H1 (cell line): ENCODE measurements around the gene STX10. TPM values are rescaled to one million over a fixed set of nuclear protein-coding genes. Genes with fewer than 3 reads are reported as not detected.

Source experiments
- CTCF ChIA-PET: fragments of 300-600 bp; sonication (Branson Sonifier 250); formaldehyde crosslinking; loops from one replicate; lab custom pipeline; 2021; ENCODE audit not compliant: partially characterized antibody; lab: Charles Lee
- POLR2A ChIA-PET: fragments of 300-600 bp; sonication (Branson Sonifier 250); formaldehyde crosslinking; loops from one replicate; lab custom pipeline; 2021; ENCODE audit warnings: inconsistent platforms; ENCODE audit not compliant: partially characterized antibody; lab: Charles Lee
- DNase-seq, 2 experiments: peaks; one replicate each; pipeline versions ENCODE4 v3.0.0 to v3.0.0-alpha.2; 2010 to 2022; ENCODE audit warnings: low spot score in 2 of 2, low read depth in 1 of 2, mixed read lengths in 1 of 2
- FAIRE-seq: peaks from 2 replicates; lab custom pipeline; 2011; peaks lifted over from hg19 to GRCh38; lab: Jason Lieb, UNC
- H2AFZ ChIP-seq: 2 replicates; pipeline ENCODE4 v1.8.1; 2012; ENCODE audit warnings: low read length, inconsistent platforms
- H2AK5ac ChIP-seq: 2 replicates; pipeline ENCODE4 v1.6.1; 2013; ENCODE audit warnings: low read depth, low read length
- H2BK120ac ChIP-seq: replicated peaks from 2 replicates; pipeline ENCODE3; 2013; ENCODE audit warnings: low read depth, low read length, inconsistent platforms
- H2BK12ac ChIP-seq: 2 replicates; pipeline ENCODE4 v1.6.1; 2013; ENCODE audit warnings: low read depth, low read length
- H2BK15ac ChIP-seq: 2 replicates; pipeline ENCODE4 v1.6.1; 2013; ENCODE audit warnings: low read length
- H2BK20ac ChIP-seq: 2 replicates; pipeline ENCODE4 v1.6.1; 2013; ENCODE audit warnings: low read length
- H2BK5ac ChIP-seq: 2 replicates; pipeline ENCODE4 v1.6.1; 2013; ENCODE audit warnings: low read depth, low read length
- H3K14ac ChIP-seq: 2 replicates; pipeline ENCODE4 v1.6.1; 2013; ENCODE audit warnings: inconsistent platforms; ENCODE audit not compliant: insufficient read length
- H3K18ac ChIP-seq: 2 replicates; pipeline ENCODE4 v1.6.1; 2013; ENCODE audit warnings: low read length; ENCODE audit errors: extremely low read depth
- H3K23ac ChIP-seq: 2 replicates; pipeline ENCODE4 v1.6.1; 2013; ENCODE audit warnings: inconsistent platforms; ENCODE audit not compliant: insufficient read length
- H3K23me2 ChIP-seq: 2 replicates; pipeline ENCODE4 v1.6.1; 2013; ENCODE audit warnings: low read depth, low read length
- H3K27ac ChIP-seq: 2 replicates; pipeline ENCODE4 v1.6.1; 2011; ENCODE audit warnings: low read depth, low read length, inconsistent platforms
- H3K27me3 ChIP-seq, 4 experiments: replicated peaks in 1 of 4; 1 replicate in 1 of 4; 2 replicates in 3 of 4; pipeline versions ENCODE4 v1.6.1 to v1.8.1; 2011 to 2013; ENCODE audit warnings: low read length in 3 of 4, mild to moderate bottlenecking in 3 of 4, inconsistent platforms in 2 of 4, mixed read lengths in 2 of 4, moderate library complexity in 1 of 4; ENCODE audit not compliant: control insufficient read depth in 3 of 4, insufficient read depth in 3 of 4; ENCODE audit errors: extremely low read depth in 1 of 4
- H3K36me3 ChIP-seq, 4 experiments: 2 replicates each; pipeline versions ENCODE4 v1.6.1 to v1.8.1; 2011 to 2013; ENCODE audit warnings: mild to moderate bottlenecking in 4 of 4, low read length in 3 of 4, moderate library complexity in 2 of 4, control low read depth in 1 of 4, inconsistent platforms in 1 of 4; ENCODE audit not compliant: insufficient read depth in 4 of 4, control insufficient read depth in 2 of 4
- H3K4ac ChIP-seq: replicated peaks from 2 replicates; pipeline ENCODE3; 2013; ENCODE audit warnings: low read length, low read depth, mixed read lengths, inconsistent platforms; ENCODE audit not compliant: insufficient read length
- H3K4me1 ChIP-seq, 4 experiments: replicated peaks in 1 of 4; 1 replicate in 1 of 4; 2 replicates in 3 of 4; pipeline versions ENCODE4 v1.6.1 to v1.8.1; 2011 to 2013; ENCODE audit warnings: low read length in 3 of 4, inconsistent platforms in 2 of 4, mixed read lengths in 1 of 4; ENCODE audit not compliant: insufficient read depth in 4 of 4, control insufficient read depth in 3 of 4
- H3K4me2 ChIP-seq, 2 experiments: 2 replicates each; pipeline versions ENCODE4 v1.6.1 to v1.8.1; 2011 to 2013; ENCODE audit warnings: low read depth in 2 of 2, low read length in 2 of 2, control low read depth in 1 of 2, inconsistent platforms in 1 of 2, mild to moderate bottlenecking in 1 of 2; ENCODE audit not compliant: insufficient read depth in 1 of 2
- H3K4me3 ChIP-seq, 4 experiments: fragments of 200-600, 300-600 bp in 1 of 4; sonication (generic), shearing (Covaris generic), sonication (Bioruptor Twin) in 1 of 4; 2 replicates each; pipeline versions ENCODE4 v1.5.1 to v1.8.1; 2011 to 2016; ENCODE audit warnings: low read length in 4 of 4, low read depth in 3 of 4, control low read depth in 2 of 4, inconsistent platforms in 2 of 4, mild to moderate bottlenecking in 2 of 4, mixed read lengths in 1 of 4, moderate library complexity in 1 of 4; ENCODE audit not compliant: insufficient read depth in 2 of 4; ENCODE audit errors: extremely low read depth in 1 of 4
- H3K56ac ChIP-seq: replicated peaks from 2 replicates; pipeline ENCODE3; 2013; ENCODE audit warnings: low read depth, mild to moderate bottlenecking, mixed read lengths, low read length, inconsistent platforms; ENCODE audit not compliant: insufficient read length
- H3K79me1 ChIP-seq: 2 replicates; pipeline ENCODE4 v1.6.1; 2013; ENCODE audit warnings: low read depth, low read length, control low read depth
- H3K79me2 ChIP-seq, 2 experiments: 2 replicates each; pipeline versions ENCODE4 v1.6.1 to v1.8.1; 2012 to 2013; ENCODE audit warnings: low read length in 2 of 2, mild to moderate bottlenecking in 2 of 2, inconsistent platforms in 1 of 2; ENCODE audit not compliant: insufficient read depth in 2 of 2, control insufficient read depth in 1 of 2
- H3K9ac ChIP-seq, 4 experiments: replicated peaks in 1 of 4; 1 replicate in 1 of 4; 2 replicates in 3 of 4; pipeline versions ENCODE4 v1.6.1 to v1.8.1; 2011 to 2013; ENCODE audit warnings: low read depth in 3 of 4, low read length in 3 of 4, control low read depth in 2 of 4, mild to moderate bottlenecking in 2 of 4, moderate library complexity in 2 of 4, inconsistent platforms in 1 of 4; ENCODE audit errors: extremely low read depth in 1 of 4
- H3K9me3 ChIP-seq, 2 experiments: 2 replicates each; pipeline versions ENCODE4 v1.6.1 to v1.8.1; 2012 to 2013; ENCODE audit warnings: mild to moderate bottlenecking in 2 of 2, moderate library complexity in 2 of 2, control low read depth in 1 of 2, inconsistent platforms in 1 of 2, low read depth in 1 of 2, low read length in 1 of 2, mixed read lengths in 1 of 2; ENCODE audit not compliant: insufficient read depth in 2 of 2
- H4K20me1 ChIP-seq, 2 experiments: replicated peaks in 1 of 2; 2 replicates each; pipeline versions ENCODE3 to v1.8.1; 2011 to 2013; ENCODE audit warnings: inconsistent platforms in 2 of 2, low read length in 2 of 2, mild to moderate bottlenecking in 1 of 2; ENCODE audit not compliant: insufficient read depth in 2 of 2, control insufficient read depth in 1 of 2
- H4K5ac ChIP-seq: 2 replicates; pipeline ENCODE4 v1.6.1; 2013; ENCODE audit warnings: low read length, low read depth, mixed read lengths, inconsistent platforms; ENCODE audit not compliant: insufficient read length
- H4K8ac ChIP-seq: 2 replicates; pipeline ENCODE4 v1.8.0; 2013; ENCODE audit warnings: mild to moderate bottlenecking, moderate library complexity, low read length, inconsistent platforms; ENCODE audit not compliant: insufficient read depth; ENCODE audit errors: extremely low read depth
- H4K91ac ChIP-seq: replicated peaks from 2 replicates; pipeline ENCODE3; 2013; ENCODE audit warnings: low read length, mixed read lengths, inconsistent platforms; ENCODE audit not compliant: insufficient read length
- POLR2AphosphoS5 ChIP-seq: IDR thresholded peaks from 2 replicates; pipeline ENCODE4 v1.6.1; 2011; ENCODE audit warnings: low read depth, low read length
- RFX5 ChIP-seq: IDR thresholded peaks from 2 replicates; pipeline ENCODE4 v1.6.1; 2011; ENCODE audit warnings: low read depth, low read length, improper control_type of control experiment, borderline replicate concordance
- WGBS, 2 experiments: shearing (Covaris generic) in 1 of 2; methylation state at CpG; one replicate each; pipeline versions ENCODE4 v1.1.6 to v1.1.7; 2013 to 2015; ENCODE audit warnings: low lambda C conversion rate in 2 of 2, mixed read lengths in 2 of 2, inconsistent platforms in 1 of 2, low coverage in 1 of 2, missing lambda C conversion rate in 1 of 2; ENCODE audit not compliant: insufficient replicate concordance in 2 of 2, insufficient coverage in 1 of 2, insufficient read length in 1 of 2; ENCODE audit errors: extremely low coverage in 1 of 2, missing lambda C conversion rate in 1 of 2; 5-methylcytosine and 5-hydroxymethylcytosine counted together
- polyA plus RNA-seq, 7 experiments: library from polyadenylated mRNA; depleted of rRNA in 3 of 7; stranded (reverse) in 5 of 7; unstranded in 2 of 7; fragments of >200 nt in 5 of 7; fragments of 200-250 nt in 2 of 7; gene quantifications; 1 replicate in 5 of 7; 2 replicates in 1 of 7; 4 replicates in 1 of 7; pipeline versions ENCODE4 v1.2.1 to v1.2.3, GENCODE V29; 2011 to 2013; ENCODE audit warnings: missing spikeins in 2 of 7, mixed read lengths in 2 of 7
- total RNA-seq: library from RNA; stranded (reverse); fragmentation: NEBNext Ultra II Directional; extraction: Animal tissue kit (Norgen Biotek cat#: 25700); gene quantifications from 2 replicates; pipeline ENCODE4 v1.2.1, GENCODE V29; 2021

Gene STX10
- total and polyA plus RNA-seq, 2 of the 8 experiments (the other 6 are each of a cell fraction or from before 2014, with no cell fraction given) = 53.0 to 80.1 TPM

DNA sequence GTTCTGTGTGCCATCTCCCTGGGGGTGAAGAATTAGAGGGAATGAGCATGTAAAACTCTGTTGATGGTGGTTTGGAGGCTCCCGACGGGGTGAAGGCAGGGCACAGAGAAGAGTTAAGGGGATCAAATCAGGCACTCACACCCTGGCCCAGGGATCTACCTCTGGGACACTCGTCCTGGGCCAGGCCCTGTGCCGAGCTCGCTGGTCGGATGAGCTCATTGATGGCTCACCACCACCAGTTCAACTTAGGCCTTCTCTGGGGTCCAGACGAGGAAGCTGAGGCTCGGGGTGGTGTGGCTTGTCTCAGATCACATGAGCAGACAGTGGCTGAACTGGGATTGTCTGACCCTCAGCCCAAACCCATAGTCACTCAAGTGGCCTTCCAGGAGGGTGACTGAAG lies 30.5 kb downstream of the STX10 start:
- peaks cover 14 to 39% (median 26%) of the 10 kb centered on the region in 4 experiments for H3K4me1 ChIP-seq
- no peak overlapping the region for H3K23ac ChIP-seq
- H4K91ac ChIP-seq = no peak overlapping the region
- no peaks in the 10 kb centered on the region for H3K27me3 ChIP-seq
- no peak overlapping the region for H2BK120ac ChIP-seq
- DNase-seq = peak in 1 of 2 experiments; percentile 36
- H3K14ac ChIP-seq = no peak overlapping the region
- peak overlapping the region in 1 of 4 experiments; percentile 20; a peak in 2 of 7 replicates for H3K9ac ChIP-seq
- WGBS, 2 experiments = 87% methylated on average over 8 of the region's 8 CpGs; no CpG with 5 or more reads in 1 of the 2 experiments
- peak overlapping the region; percentile 76 to 100 (median 84); a peak in 6 of 8 replicates for H3K4me3 ChIP-seq
- no peaks in the 10 kb centered on the region for H3K9me3 ChIP-seq
- H4K5ac ChIP-seq = no peak overlapping the region
- TF ChIP-seq RFX5 = no peak
- TF ChIP-seq POLR2AphosphoS5 = peak; percentile 16; the same call in 1 of the 2 replicates
- H2BK5ac ChIP-seq = peak overlapping the region; percentile 92; the same call in 1 of the 2 replicates
- peak overlapping the region; percentile 70 to 81 for H3K4me2 ChIP-seq
- peaks cover 8% of the 10 kb centered on the region; the same call in 1 of the 2 replicates for H3K23me2 ChIP-seq
- ChIA-PET CTCF (interaction anchor here (0.7 to 2.8 kb wide), 9 partner anchors 8 to 154 kb away, joined by 3 to 7 read pairs (median 4); no protein-coding TSS in a partner anchor), POLR2A (interaction anchor here (0.7 to 19.5 kb wide), 18 partner anchors 13 to 248 kb away, joined by 3 to 228 read pairs (median 3); partner anchors contain the start of genes GADD45GIP1, IER2, LYL1 and STX10)
- peaks cover 0 to 14% (median 9%) of the 10 kb centered on the region in 4 experiments; a peak in 5 of 8 replicates for H3K36me3 ChIP-seq
- peaks cover 54 to 78% of the 10 kb centered on the region in 2 experiments for H3K79me2 ChIP-seq
- H3K18ac ChIP-seq = no peak overlapping the region
- H4K20me1 ChIP-seq = peaks cover 48 to 49% of the 10 kb centered on the region in 2 experiments
- no peak overlapping the region for H2BK20ac ChIP-seq
- peaks cover 38% of the 10 kb centered on the region for H3K79me1 ChIP-seq
- H2BK15ac ChIP-seq = 0 out of 2 replicates have a peak overlapping the region, but pooled peaks have one; percentile 48
- no peak overlapping the region for H3K56ac ChIP-seq
- peak overlapping the region; percentile 9; the same call in 1 of the 2 replicates for H4K8ac ChIP-seq
- peak overlapping the region; percentile 55; the same call in 1 of the 2 replicates for H2AK5ac ChIP-seq
- no peak overlapping the region for H3K27ac ChIP-seq
- no peak overlapping the region for H3K4ac ChIP-seq
- no peak overlapping the region for H2AFZ ChIP-seq
- FAIRE-seq = no peak
- H2BK12ac ChIP-seq = peak overlapping the region; percentile 97; the same call in 1 of the 2 replicates
